IPS DF 6.9 (cell line): ENCODE measurements around the gene ASTN2.
"Not testable (repeated sequence)": the region's sequence is repeated elsewhere in the genome, so short reads cannot be mapped to it uniquely, and the experiment has no call there.

Source experiments
- DNase-seq: peaks from one replicate; pipeline ENCODE4 v3.0.0-alpha.2; 2013; ENCODE audit warnings: low read depth, low spot score
- H3K27ac ChIP-seq: one replicate; pipeline ENCODE4 v1.5.1; 2013; ENCODE audit warnings: low read length, control low read depth
- H3K27me3 ChIP-seq: 2 replicates; pipeline ENCODE4 v1.6.1; 2013; ENCODE audit warnings: mild to moderate bottlenecking, low read length; ENCODE audit not compliant: control insufficient read depth, insufficient read depth
- H3K36me3 ChIP-seq: 2 replicates; pipeline ENCODE4 v1.6.1; 2013; ENCODE audit warnings: low read length; ENCODE audit not compliant: control insufficient read depth, insufficient read depth
- H3K4me1 ChIP-seq: 2 replicates; pipeline ENCODE4 v1.6.1; 2013; ENCODE audit warnings: low read length; ENCODE audit not compliant: control insufficient read depth, insufficient read depth
- H3K4me3 ChIP-seq: 2 replicates; pipeline ENCODE4 v1.5.1; 2013; ENCODE audit warnings: mild to moderate bottlenecking, low read length
- H3K9me3 ChIP-seq: 2 replicates; pipeline ENCODE4 v1.6.1; 2013; ENCODE audit warnings: low read length, inconsistent platforms; ENCODE audit not compliant: control insufficient read depth, insufficient read depth
- WGBS: extraction: QIAGEN DNeasy Blood & Tissue Kit; methylation state at CpG from one replicate; pipeline ENCODE4 v1.1.7; 2013; ENCODE audit warnings: mixed read lengths, missing lambda C conversion rate; ENCODE audit not compliant: insufficient read length, insufficient coverage; 5-methylcytosine and 5-hydroxymethylcytosine counted together

Gene ASTN2

DNA sequence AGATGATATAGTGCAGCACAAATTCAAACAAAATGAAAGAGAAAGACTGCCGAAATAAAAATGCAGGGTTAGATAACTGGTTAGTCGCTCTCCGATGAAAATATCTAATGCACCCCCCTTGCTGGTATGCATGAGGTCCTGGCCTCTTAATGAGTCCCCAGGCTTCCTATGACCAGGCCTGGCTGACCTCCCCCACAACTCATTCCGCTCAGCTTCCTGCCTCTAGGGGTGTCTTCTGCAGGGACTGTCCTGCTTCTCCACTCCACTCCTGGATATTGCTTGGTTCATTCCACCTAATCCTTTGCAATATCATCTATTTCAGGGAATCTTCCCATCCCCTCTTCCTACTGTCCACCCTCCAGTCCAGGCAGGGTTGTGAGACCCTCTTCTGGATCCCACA lies 341.8 kb downstream of the ASTN2 start:
- no peak for DNase-seq
- Histone ChIP-seq H3K4me3 (no peak overlapping the region), H3K27ac (no peak overlapping the region), H3K9me3 (no peaks in the 10 kb centered on the region), H3K4me1 (peaks cover 5% of the 10 kb centered on the region; the same call in 1 of the 2 replicates), H3K36me3 (no peaks in the 10 kb centered on the region), H3K27me3 (no peaks in the 10 kb centered on the region)
- no CpG with 5 or more reads among the region's 4 CpGs for WGBS

DNA sequence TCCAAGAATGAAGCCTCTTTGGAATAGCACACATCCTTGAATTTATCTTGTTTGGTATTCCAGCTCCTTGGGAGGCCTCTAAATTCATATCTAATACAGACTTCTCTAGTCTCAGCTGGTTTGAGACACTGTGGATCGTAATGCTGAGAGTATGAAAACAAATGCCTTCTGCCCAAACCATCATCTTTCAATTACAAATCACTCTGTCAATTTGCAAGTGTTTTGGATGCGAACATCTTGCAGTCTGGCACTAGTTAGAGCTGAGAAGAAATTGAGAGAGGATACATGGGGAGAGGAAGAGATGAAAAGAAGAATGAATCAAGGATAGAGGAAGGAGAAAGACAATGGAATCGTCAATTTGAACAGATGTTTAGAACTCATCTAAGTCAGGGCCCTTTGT lies 342.6 kb downstream of the ASTN2 start:
- no peaks in the 10 kb centered on the region for H3K9me3 ChIP-seq
- DNase-seq, result no peak
- H3K27ac ChIP-seq, result no peak overlapping the region
- H3K4me1 ChIP-seq, result peaks cover 5% of the 10 kb centered on the region; the same call in 1 of the 2 replicates
- WGBS, result no CpG with 5 or more reads among the region's 3 CpGs
- no peak overlapping the region for H3K4me3 ChIP-seq
- no peaks in the 10 kb centered on the region for H3K27me3 ChIP-seq
- H3K36me3 ChIP-seq, result no peaks in the 10 kb centered on the region

DNA sequence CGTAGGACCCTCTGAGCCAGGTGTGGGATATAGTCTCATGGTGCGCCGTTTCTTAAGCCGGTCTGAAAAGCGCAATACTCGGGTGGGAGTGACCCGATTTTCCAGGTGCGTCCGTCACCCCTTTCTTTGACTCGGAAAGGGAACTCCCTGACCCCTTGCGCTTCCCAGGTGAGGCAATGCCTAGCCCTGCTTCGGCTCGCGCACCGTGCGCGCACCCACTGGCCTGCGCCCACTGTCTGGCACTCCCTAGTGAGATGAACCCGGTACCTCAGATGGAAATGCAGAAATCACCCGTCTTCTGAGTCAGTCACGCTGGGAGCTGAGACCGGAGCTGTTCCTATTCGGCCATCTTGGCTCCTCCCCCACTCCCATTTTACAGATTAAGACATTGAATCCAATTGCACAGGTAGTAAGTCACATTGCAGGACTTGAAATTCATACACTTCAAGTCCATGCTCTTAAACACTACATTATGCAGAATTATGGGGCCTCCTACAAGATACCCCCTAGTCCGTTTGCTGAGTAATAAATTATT lies 343.1 kb downstream of the ASTN2 start:
- WGBS, result no CpG with 5 or more reads among the region's 24 CpGs
- H3K9me3 ChIP-seq, DNase-seq, H3K4me1 ChIP-seq, H3K36me3 ChIP-seq, H3K27ac ChIP-seq, H3K27me3 ChIP-seq: not testable (repeated sequence)
- peak overlapping the region; percentile 29; the same call in 1 of the 2 replicates for H3K4me3 ChIP-seq

DNA sequence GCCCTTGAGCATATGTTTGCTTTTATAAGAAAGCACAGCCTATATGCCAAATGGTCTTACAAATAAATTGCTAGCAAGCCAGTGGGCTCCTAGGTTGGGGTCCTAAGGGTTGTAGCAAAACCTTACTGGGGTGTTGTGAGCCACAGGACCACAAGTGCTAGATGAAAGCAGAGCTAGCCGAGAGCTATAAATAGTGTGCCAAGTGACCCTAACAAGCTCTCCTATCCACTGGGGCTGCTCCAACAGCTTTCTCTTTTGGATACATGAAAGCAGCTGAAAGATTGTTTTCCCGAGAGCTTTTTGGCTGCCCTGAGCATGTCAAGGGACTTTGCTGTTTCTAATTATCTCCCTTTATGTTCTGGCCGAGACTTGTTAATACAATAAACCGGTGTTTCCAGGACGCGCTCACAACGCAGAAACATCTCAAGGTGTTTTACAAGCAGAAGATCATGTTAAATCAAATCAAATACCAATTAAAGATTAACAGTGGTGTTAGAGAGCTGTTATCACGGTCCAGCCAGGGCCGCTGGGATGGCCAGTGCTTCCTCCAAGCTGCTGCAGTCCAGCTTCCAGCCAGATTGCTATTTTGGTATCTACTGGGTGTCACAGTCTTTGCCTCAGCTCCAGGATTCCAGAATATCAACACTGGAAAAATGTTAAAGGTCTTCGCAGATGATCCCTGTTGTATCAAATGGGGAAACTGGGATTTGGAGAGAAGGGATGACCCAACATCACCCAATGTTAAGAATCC lies 351.0 kb downstream of the ASTN2 start:
- no peaks in the 10 kb centered on the region for H3K27me3 ChIP-seq
- no peaks in the 10 kb centered on the region for H3K36me3 ChIP-seq
- H3K4me3 ChIP-seq, result no peak overlapping the region
- WGBS, result no CpG with 5 or more reads among the region's 10 CpGs
- H3K9me3 ChIP-seq, result no peaks in the 10 kb centered on the region
- H3K4me1 ChIP-seq, result no peaks in the 10 kb centered on the region
- no peak for DNase-seq
- no peak overlapping the region for H3K27ac ChIP-seq

DNA sequence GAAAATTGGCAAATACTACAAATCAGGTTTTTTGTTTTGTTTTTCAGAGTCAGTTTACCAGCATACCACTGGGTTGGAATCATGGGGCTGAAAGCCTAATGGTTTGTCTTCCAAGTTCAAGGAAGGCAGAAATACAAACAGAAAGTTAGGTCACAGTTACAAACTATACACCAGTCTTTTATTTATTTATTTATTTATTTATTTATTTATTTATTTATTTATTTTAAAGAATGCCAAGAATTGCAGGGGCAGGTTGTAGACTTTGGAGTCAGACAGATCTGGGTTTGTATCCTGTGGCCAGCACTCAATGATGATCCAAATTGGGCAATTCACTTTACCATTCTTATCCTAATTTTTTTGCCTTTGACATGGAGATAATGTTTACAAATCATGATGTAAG lies 353.9 kb downstream of the ASTN2 start:
- Histone ChIP-seq H3K27ac (no peak overlapping the region), H3K4me3 (no peak overlapping the region), H3K9me3 (no peaks in the 10 kb centered on the region), H3K27me3 (no peaks in the 10 kb centered on the region), H3K36me3 (no peaks in the 10 kb centered on the region), H3K4me1 (no peaks in the 10 kb centered on the region)
- DNase-seq, result no peak

DNA sequence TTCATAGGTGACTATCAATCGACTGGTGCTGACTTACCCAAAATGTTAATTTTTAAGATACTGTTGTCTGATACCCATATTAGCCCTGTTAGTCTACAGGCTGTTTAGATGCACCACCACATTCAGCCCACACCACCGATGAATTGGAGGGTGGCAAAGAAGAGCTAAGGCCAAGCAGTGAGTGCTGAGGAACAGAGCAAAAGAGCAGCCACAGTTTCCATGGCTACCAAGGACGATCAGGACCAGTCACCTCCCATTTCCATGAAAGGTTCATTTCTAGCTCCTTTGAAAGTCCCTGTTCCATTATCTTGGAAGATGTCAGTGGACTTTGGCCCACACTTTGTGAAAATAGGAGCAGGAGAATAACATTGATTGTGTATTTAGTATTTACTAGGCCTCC lies 364.9 kb downstream of the ASTN2 start:
- WGBS, result no CpG with 5 or more reads among the region's 3 CpGs
- Histone ChIP-seq H3K4me1 (peaks cover 2% of the 10 kb centered on the region; the same call in 1 of the 2 replicates), H3K36me3 (no peaks in the 10 kb centered on the region), H3K4me3 (no peak overlapping the region), H3K27ac (no peak overlapping the region), H3K9me3 (no peaks in the 10 kb centered on the region), H3K27me3 (no peaks in the 10 kb centered on the region)
- no peak for DNase-seq

DNA sequence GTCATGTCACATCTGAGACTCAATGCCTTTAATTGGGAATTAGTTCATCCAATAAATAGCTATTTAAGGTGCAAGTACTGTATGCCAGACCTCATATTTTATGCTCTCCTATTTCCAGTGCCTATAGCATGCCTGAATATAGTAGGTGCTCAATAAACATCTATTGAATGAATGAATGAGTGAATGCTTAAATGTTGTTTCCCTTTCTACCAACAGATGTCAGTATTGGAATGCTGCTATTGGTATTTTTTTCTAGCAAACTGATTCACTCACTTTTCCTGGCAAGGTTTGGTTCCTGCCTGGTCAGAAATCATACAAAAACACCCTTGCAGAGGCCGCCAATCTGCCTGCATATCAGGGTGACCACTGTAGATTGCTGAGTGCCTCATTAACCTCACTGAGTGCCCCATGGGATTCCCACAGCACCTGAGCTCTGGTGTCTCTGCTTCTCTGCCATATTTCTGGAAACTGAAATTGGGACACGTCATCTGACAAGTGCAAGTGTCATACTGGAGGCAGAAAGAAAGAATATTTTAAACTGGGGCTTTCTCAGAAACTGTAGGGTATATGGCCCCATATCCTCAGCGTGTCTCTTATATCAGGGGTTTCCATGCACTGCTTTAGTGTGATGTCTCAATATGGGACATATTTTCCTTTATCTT lies 368.1 kb downstream of the ASTN2 start:
- Histone ChIP-seq H3K4me3 (no peak overlapping the region), H3K36me3 (no peaks in the 10 kb centered on the region), H3K27me3 (no peaks in the 10 kb centered on the region), H3K9me3 (no peaks in the 10 kb centered on the region), H3K4me1 (peaks cover 3% of the 10 kb centered on the region; the same call in 1 of the 2 replicates), H3K27ac (no peak overlapping the region)
- no CpG with 5 or more reads among the region's 3 CpGs for WGBS
- no peak for DNase-seq

DNA sequence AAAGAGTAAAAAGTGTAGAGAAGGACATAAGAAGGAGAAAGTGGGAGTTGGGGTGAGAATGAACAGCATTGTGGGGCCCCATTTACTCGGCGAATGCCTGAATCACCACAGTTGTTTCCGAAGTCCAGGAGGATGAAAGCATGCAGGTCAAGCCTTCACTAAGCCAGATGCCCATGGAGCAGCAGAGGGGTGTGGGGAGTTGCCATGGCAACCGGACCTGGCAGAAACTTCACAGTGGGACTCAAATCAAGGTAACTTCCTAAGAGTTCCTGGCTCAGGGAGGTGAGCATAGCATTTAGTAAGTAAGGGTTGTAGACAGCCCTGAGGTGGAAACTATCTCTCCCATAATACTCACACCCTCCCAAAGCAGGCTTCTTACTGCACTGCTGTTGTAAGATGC lies 370.6 kb downstream of the ASTN2 start:
- no CpG with 5 or more reads among the region's 4 CpGs for WGBS
- no peaks in the 10 kb centered on the region for H3K36me3 ChIP-seq

DNA sequence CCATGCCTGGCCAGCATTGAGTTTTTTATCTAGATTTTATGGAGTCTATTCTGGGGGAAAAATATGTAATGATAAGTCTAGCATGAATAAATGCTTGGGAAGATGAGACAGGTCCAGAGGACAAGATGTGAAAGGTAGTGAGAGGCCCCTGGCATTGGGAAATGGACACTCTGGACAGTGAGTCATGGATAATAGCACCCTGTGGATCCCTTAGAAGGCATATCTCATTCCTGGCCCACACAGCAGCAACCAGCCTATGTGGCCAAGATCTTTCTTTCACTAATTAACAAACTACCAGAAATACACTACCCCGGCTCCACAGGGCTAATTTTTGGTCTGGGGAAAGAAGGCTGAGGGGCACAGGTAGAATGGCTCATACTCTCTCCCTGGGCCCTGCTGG lies 371.7 kb downstream of the ASTN2 start:
- no peak overlapping the region for H3K27ac ChIP-seq
- DNase-seq, result no peak
- no peaks in the 10 kb centered on the region for H3K36me3 ChIP-seq
- no CpG with 5 or more reads among the region's 1 CpG for WGBS
- no peaks in the 10 kb centered on the region for H3K9me3 ChIP-seq
- H3K27me3 ChIP-seq, result no peaks in the 10 kb centered on the region
- H3K4me1 ChIP-seq, result peaks cover 2% of the 10 kb centered on the region; the same call in 1 of the 2 replicates
- H3K4me3 ChIP-seq, result no peak overlapping the region

More for the DNA sequence above, 370.6 kb downstream of the ASTN2 start:
- no peaks in the 10 kb centered on the region for H3K9me3 ChIP-seq
- peaks cover 2% of the 10 kb centered on the region; the same call in 1 of the 2 replicates for H3K4me1 ChIP-seq
- H3K4me3 ChIP-seq, result no peak overlapping the region
- H3K27me3 ChIP-seq, result no peaks in the 10 kb centered on the region
- DNase-seq, result peak; percentile 31
- no peak overlapping the region for H3K27ac ChIP-seq

DNA sequence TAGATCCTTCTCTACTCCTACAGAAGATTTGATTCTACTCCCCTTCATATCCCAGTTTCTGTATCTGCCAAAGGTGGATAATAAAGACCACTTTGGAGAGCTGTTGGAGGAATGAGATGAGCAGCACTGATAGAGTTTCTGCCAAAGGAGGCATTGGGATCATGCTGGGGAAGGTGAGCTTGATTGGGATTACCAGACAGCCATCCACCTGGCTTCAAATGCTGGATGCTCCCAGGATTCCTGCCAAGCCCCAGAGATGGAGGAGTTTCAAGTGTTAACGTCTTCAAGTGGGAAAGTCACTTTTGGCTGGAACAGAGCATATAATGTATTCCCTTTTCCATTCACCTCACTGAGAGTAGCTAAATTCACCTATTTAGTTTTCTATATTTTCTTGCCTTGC lies 379.3 kb downstream of the ASTN2 start:
- WGBS, result no CpG with 5 or more reads among the region's 1 CpG
- no peaks in the 10 kb centered on the region for H3K27me3 ChIP-seq
- no peaks in the 10 kb centered on the region for H3K9me3 ChIP-seq
- no peak overlapping the region for H3K4me3 ChIP-seq
- DNase-seq, result no peak
- H3K36me3 ChIP-seq, result no peaks in the 10 kb centered on the region
- H3K4me1 ChIP-seq, result no peaks in the 10 kb centered on the region
- H3K27ac ChIP-seq, result no peak overlapping the region
